Epithelial cell of prostate (primary cell): ENCODE results near the gene HMCES.
A peak's percentile ranks its signal among the peaks of the same experiment; 100 is the strongest.
"Not testable (repeated sequence)": the region's sequence is repeated elsewhere in the genome, so short reads cannot be mapped to it uniquely, and the experiment has no call there.

Source experiments
- DNase-seq: peaks from one replicate; pipeline ENCODE4 v3.0.0-alpha.2; 2011; ENCODE audit warnings: low read depth, low spot score
- H3K27ac ChIP-seq: fragments of 450-650 bp; 2 replicates; pipeline ENCODE4 v1.5.1; 2017; ENCODE audit warnings: mild to moderate bottlenecking

HMCES gene

GRCh38 chr3:129256270-129256669 is 22.4 kb upstream of the HMCES start:
- no peak overlapping the region for H3K27ac ChIP-seq
- no peak for DNase-seq

DNA sequence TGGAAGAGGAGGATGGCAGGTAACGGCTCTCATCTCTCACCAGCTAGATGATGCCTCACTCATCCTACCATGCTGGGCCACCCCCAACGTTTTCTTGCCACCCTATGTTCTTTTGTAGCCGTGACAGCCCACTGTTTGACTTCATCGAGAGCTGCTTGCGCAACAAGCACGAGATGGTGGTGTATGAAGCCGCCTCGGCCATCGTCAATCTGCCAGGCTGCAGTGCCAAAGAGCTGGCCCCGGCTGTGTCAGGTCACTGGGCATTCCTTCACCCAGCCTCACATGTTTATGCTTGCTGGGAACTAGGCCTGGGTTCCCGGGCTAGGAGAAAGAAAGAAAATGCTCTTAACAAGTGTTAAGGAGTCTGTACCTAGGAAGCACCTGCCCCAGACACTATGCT is 21.1 kb upstream of the HMCES start:
- no peak overlapping the region for H3K27ac ChIP-seq
- no peak for DNase-seq

DNA sequence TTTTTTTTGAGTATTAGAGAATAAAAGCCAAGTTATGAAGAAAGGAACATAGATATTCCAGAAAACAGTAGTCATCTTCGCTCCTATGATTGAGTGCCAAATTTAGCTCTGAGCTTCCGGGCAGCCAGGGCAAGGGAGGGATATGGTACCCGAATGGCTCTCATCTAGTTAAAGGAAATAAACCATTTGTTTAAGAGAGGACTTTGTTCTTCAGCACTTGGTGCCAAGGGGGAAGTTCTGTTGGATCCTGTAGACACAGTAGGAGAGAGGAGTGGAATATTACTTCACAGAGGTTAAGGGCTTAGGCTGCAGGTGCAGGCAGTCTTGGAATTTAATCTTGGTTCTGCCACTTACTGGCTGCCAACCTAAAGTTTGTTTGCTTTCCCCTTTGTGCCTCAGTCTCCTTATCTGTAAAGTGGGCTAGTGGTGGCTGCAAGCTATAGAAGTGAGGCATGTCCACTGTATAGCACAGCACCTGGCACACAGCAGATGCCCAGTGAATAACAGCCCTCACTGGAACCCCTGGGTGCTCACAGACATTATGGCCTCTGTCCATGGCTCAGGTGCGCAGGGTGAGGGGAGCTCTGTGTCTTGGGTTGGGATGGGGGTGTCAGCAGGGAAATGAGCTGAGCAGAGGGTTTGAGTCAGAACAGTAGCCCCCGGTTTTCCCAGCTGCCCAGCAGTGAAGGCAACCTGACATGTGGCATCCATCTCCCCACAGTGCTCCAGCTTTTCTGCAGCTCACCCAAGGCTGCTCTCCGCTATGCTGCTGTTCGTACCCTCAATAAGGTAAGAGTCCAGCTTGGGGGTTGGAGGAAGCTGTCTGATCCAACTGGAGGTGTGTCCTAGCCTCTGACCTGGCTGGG is 18.8 kb upstream of the HMCES start:
- no peak overlapping the region for H3K27ac ChIP-seq
- DNase-seq: no peak

DNA sequence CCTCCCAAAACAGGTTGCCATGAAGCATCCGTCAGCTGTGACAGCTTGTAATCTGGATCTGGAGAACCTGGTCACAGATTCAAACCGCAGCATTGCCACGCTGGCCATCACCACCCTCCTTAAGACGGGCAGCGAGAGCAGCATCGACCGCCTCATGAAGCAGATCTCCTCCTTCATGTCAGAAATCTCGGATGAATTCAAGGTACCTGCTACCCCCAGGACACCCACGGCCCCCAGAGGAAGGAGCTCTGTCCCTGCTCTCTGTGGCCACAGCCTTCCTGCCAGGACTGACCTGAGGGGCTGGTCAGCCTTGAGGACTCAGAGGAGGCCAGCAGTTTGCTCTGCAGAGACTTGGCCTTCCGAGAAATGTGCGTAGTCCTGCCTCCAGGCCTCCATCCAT is 18.1 kb upstream of the HMCES start:
- no peak overlapping the region for H3K27ac ChIP-seq
- no peak for DNase-seq

GRCh38 chr3:129261894-129262293 is 16.8 kb upstream of the HMCES start:
- H3K27ac ChIP-seq: no peak overlapping the region
- no peak for DNase-seq

DNA sequence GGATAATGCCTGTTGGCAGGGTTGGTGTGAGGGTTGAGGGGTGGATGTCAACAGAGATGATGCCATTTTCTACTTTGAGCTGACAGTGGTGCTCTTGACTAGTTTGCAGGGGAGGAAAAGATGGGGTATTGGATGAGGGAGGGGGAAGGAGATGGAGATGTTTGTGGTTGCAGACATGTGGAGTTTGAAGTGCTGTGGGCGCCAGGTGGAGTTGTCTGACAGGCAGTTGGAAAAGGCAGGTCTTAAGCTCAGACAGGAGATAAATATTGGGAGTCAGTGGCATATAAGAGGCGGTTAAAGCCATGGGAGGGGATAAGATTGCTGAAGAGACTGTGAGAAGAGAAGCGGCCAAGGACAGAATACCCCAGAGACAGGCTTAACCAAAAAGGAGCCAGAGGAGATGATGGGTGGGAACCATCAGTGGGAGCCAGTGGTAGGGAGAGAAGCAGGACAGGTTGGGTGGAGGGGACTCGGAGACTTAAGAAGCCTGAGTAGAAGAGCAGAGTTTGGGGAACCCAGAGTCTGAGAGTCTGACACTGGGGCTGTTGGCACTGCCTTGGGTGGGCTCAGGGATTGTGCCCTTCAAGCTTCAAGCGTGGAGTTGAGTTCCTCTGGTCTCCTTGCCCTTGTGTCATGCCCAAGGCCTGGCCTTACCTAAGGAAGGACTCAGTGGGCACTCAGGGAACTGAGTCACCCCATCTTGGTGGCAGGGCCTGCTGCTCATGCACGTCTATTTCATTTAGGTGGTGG is 15.3 kb upstream of the HMCES start:
- H3K27ac ChIP-seq: no peak overlapping the region
- DNase-seq: no peak

DNA sequence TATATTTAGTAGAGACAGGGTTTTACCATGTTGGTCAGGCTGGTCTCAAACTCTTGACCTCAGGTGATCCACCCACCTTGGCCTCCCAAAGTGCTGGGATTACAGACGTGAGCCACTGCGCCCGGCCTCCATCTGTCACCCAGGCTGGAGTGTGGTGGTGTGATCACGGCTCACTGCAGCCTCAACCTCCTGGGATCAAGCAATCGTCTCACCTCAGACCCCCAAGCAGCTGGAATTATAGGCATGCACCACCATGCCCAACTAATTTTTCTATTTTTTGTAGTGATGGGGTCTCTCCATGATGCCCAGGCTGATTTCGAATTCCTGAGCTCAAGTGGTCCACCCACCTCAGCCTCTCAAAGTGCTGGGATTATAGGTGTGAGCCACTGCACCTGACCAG is 13.7 kb upstream of the HMCES start:
- not testable (repeated sequence) for H3K27ac ChIP-seq

DNA sequence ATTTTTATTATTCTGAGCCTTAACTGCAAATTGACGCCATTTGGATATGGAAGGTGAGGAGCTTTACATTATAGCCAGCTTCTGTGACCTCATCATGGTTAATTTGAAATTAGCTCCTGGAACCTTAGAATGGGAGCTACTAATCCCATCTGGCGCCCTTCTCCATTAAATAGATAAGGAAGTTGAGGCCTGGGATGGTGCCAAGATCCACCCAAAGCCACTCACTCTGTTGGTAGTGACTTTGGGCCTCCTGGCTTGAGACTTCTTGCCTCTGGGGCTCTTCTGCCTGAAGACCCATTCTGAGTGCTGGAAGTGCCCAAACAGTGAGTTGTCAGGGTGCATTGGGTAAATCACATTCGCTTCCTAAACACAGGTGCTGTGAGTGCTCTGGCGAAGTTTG is 12.0 kb upstream of the HMCES start:
- H3K27ac ChIP-seq: no peak overlapping the region
- no peak for DNase-seq

More for the DNA sequence above, 13.7 kb upstream of the HMCES start:
- DNase-seq: not testable (repeated sequence)

GRCh38 chr3:129268396-129268795 is 10.3 kb upstream of the HMCES start:
- no peak overlapping the region for H3K27ac ChIP-seq
- DNase-seq: no peak

DNA sequence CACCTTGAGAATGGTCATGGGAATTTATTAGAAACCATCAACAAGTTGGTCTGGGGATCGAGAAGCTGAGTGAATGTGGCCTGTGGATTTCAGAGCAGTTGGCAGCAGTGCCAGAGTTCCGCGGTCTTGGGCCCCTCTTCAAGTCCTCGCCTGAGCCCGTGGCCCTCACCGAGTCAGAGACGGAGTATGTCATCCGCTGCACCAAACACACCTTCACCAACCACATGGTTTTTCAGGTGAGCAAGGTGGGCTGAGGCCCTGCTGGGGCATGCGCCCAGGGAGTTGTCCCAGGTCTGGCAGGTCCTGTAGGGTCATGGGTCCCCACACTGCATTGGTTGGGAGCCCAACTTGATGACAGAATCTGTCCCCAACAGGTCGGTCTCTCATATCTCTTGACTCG is 7.0 kb upstream of the HMCES start:
- H3K27ac ChIP-seq: no peak overlapping the region
- DNase-seq: no peak

DNA sequence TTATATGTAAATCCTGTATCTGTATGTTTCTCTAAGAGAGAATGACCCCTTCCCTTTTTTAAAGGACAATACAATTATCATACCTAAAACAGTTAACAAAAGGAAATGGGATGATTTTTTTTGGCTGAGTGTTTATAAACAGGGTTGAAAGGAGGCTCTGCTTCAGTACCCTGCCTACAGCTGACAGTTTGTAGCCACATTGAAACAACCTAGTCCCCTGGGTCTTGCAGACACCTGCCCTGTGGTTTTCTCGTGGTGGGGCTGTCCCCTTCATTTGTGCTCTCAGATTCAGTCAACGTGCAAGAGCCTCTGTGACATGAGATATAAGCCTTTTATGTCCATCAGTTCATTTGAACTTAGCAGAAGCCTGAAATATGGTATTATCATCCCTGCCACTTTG is 2.3 kb upstream of the HMCES start:
- DNase-seq: no peak
- H3K27ac ChIP-seq: no peak overlapping the region

DNA sequence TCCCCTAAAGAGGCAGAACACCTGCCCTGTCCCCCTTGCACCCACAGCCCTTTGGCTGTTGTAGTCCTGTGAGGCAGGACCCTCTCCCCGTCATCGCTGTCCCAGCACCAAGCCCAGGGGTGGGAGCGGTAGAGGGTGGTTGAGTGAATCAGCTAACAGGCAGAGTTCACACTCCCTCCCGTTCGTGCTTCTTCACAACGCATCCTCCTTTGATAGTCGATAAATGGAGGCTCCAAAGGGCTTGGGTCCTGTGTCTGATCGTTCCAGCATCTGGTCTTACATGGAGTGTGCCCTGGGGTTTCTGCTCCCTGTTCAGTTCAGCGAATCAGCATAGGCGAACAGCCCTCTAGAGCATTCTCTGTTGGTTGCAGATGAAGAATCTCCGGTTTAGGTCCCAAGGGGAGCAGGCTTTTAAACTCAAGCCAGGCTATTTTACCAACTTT is 820 bp upstream of the HMCES start:
- H3K27ac ChIP-seq: peak overlapping the region; percentile 54
- DNase-seq: no peak

- DNase-seq: no peak
- peak overlapping the region; percentile 54 for H3K27ac ChIP-seq
Observed at GRCh38 chr3:129278966-129279906, 566 bp downstream of the HMCES start.

DNA sequence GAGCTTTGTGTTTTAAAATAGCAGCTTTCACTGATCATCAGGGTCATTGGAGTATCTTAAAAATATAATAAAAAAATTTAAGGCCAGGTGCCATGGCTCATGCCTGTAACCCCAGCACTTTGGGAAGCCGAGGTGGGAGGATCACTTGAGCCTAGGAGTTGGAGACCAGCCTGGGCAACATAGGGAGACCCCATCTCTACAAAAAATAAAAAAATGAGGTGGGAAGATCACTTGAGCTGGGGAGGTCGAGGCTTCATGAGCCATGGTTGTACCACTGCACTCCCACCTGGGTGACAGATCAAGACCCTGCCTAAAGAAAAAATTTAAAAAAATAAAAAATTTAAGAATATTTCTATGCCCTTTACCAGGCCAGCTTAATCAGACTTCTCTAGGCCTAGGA is 1.5 kb downstream of the HMCES start:
- no peak for DNase-seq
- H3K27ac ChIP-seq: peak overlapping the region; percentile 54

DNA sequence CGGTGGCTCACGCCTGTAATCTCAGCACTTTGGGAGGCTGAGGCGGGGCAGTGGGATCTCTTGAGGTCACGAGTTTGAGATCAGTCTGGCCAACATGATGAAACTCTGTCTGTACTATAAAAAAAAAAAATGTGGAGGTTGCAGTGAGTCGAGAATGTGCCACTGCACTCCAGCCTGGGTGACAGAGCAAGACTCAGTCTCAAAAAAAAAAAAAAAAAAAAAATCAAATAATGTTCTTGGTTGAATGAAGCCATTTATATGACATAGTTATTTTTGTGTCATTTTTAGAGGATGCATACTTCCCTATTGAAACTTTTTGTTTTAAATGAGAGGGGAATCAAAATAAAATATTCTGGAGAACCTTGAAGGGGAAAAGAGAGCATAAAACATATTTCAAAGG is 3.1 kb downstream of the HMCES start:
- DNase-seq: no peak
- peak overlapping the region; percentile 54 for H3K27ac ChIP-seq

DNA sequence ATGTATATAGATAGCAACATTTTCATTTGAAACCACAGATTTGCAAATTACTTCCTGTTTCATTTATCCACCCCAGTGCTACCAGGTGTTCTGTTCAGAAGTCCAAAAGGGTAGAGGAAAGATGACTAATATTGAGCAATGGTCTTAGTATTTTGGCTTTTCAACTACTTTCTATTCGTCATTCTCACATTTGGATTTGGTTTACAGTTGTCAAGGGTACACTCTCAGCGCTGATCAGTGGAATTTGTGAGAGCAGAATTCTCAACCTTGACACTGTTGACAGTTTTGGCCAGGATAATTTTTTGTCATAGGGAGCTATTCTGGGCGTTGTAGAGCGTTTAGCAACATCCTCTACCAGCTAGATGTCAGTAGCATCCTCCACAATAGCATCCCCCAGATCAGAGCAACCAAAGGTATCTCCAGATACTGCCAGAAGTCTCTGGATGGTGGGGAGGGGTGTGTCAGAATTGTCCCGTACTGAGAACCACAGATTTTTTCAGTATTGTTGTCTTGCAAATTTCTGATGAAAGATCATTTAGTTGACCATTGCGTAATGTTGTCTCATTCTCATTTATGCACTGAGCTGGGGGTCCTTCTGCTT is 4.2 kb downstream of the HMCES start:
- no peak for DNase-seq
- peak overlapping the region; percentile 54 for H3K27ac ChIP-seq

- no peak overlapping the region for H3K27ac ChIP-seq
- DNase-seq: no peak
Observed at GRCh38 chr3:129286081-129286480, 7.4 kb downstream of the HMCES start.

- DNase-seq: no peak
- no peak overlapping the region for H3K27ac ChIP-seq
Observed at GRCh38 chr3:129288446-129288845, 9.8 kb downstream of the HMCES start.

DNA sequence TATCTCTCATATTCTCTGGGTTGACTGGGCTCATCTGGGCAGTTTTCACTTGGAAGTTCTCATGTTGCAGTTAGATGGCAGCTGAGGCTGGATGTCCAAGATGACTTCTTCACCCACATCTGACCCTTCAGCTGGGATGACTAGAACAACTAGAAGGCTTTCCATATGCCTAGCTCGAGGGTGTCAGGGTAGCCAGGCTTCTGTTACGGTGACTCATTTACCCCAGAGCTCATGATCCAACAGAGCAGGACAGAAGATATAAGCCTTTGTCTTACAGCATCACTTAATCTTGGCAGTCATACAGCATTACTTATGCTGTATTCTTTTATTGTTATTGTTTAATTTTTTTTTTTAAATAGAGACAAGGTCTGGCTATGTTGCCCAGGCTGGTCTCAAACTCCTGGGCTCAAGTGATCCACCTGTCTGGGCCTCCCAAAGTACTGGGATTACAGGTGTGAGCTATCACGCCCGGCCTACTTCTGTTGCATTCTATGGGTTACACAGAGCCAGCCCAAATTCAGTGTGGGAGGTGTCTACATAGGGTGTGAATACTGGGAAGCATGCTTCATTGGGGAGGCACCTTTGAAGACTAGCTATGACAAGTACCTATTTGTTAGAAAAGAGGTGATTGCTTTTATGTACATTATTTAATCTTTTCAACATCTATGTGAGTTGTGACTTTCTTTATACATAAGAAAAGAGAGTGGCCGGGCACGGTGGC is 10.7 kb downstream of the HMCES start:
- H3K27ac ChIP-seq: no peak overlapping the region
- no peak for DNase-seq
